UCSD-AML1 (cell line): Measurements from ENCODE around the gene VWA8.
"Not testable (repeated sequence)": the region's sequence is repeated elsewhere in the genome, so short reads cannot be mapped to it uniquely, and the experiment has no call there.

Experiments used
- DNase-seq: peaks from one replicate; lab custom pipeline; 2025; ENCODE audit not compliant: unreplicated experiment; lab: John Stamatoyannopoulos, UW

VWA8 gene

DNA sequence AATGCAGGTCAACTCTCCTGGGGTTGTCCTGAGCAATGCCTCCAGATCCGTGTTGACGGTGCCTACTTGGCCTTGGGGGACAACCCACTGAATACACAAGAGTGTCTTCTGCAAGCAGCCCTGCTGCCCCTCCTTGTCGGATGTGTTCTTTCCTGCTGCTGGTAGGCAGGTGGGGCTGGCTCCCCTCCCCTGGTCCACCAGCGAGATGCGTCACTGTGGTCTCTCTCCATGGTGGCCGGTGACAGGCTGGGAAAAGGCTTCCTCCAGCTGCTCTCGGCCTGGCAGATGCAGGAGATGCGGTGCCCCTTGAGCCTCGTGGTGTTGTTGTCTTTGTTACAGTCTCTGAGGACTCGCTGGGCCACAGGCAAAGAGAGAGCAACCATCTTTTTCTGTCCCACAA lies 418.6 kb downstream of the VWA8 start:
- no peak for DNase-seq

DNA sequence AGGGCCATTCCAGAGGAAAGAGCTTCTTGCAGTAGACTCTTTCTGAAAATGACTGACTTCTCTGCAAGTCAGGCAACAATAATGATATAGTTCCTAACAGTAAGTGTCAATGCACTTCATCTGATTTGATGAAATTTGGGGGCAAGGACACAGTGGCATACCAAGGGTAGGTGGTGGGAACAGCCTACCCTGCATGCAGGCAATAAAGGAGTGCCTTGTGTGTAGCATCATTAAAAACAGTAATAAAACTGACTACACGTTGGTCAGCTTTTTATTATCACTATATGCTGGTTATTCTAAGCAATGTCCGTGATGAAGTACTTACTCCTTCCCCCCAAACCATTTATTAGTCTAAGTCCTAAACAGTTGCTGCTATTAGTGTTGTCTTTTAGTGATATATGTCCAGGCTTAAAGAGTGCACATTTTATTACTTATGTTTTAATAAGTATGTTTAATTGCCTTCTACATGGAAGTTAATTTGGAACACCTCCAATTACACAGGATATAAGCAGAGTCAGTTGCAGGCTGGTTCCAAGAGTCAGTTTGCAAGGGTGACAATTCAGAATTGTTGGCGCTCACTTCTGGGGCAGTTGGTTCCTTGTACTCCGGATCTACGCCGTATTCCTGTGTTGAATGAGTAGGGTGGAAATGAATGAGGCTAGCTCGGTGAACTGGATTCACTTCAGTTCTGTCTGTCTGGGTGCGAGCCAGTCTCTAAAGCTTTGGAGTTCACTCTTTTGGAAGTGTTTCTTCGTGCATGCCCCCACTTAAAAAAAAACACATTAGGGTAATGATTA lies 419.6 kb downstream of the VWA8 start:
- no peak for DNase-seq

DNA sequence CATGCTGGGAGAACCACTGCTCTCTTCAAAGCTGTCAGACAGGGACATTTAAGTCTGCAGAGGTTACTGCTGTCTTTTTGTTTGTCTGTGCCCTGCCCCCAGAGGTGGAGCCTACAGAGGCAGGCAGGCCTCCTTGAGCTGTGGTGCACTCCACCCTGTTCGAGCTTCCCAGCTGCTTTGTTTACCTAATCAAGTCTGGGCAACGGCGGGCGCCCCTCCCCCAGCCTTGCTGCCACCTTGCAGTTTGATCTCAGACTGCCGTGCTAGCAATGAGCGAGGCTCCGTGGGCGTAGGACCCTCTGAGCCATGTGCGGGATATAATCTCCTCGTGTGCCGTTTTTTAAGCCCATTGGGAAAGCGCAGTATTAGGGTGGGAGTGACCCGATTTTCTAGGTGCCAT lies 420.7 kb downstream of the VWA8 start:
- not testable (repeated sequence) for DNase-seq

DNA sequence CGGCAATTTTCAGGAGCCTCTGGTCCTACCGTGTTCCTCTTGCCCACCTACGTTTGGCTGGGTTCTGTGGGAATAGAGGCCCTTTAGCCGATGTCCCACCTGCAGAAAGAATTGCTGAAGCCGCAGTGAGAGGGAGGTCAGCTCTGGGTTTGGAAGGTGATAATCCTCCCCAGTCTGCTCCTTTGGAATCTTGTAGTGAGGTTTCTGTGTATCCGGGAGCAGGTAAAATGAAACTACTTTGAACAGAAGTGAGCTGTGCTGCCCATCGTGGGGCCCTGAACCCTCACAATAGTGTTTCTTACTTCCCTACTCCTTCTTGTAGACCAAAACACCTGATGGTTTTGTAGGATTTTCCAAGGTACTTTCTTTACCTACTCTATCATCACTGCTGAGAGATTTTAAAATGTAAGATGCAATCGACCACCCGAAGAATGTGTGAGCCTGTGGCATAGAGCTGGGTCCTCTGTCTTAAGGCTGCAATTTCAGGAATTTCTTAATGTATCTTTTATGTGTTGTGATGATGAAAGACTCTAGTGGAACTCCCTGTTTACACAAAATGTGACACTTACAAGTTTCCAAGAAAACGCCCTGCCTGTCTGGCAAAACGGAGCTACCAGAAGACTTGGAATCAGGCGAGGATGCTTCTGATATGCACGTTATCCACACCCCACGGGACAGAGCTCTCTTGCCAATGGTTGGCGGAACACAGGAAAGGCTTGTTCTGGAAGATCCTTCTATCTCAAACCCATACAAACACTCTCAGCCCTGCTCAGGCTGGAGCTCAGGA lies 427.4 kb downstream of the VWA8 start:
- no peak for DNase-seq

DNA sequence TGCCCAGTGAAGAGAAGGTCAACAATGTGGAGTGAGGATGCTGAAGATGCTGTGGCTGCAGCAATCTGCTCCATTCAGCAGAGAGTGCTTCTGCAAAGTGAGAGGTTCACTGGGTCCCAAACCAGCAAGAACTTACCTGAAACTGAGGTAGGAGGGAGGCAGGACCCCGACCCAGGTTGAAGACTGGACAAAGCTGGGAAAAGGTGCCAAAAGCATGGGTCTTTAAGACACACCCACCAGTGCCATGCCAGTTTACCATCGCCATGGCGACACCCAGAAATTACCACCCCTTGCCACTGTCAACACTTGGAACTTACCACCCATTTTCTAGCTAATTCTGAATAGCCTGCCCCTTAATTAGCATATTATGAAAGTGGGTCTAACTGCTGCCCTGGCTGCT lies 432.9 kb downstream of the VWA8 start:
- no peak for DNase-seq

DNA sequence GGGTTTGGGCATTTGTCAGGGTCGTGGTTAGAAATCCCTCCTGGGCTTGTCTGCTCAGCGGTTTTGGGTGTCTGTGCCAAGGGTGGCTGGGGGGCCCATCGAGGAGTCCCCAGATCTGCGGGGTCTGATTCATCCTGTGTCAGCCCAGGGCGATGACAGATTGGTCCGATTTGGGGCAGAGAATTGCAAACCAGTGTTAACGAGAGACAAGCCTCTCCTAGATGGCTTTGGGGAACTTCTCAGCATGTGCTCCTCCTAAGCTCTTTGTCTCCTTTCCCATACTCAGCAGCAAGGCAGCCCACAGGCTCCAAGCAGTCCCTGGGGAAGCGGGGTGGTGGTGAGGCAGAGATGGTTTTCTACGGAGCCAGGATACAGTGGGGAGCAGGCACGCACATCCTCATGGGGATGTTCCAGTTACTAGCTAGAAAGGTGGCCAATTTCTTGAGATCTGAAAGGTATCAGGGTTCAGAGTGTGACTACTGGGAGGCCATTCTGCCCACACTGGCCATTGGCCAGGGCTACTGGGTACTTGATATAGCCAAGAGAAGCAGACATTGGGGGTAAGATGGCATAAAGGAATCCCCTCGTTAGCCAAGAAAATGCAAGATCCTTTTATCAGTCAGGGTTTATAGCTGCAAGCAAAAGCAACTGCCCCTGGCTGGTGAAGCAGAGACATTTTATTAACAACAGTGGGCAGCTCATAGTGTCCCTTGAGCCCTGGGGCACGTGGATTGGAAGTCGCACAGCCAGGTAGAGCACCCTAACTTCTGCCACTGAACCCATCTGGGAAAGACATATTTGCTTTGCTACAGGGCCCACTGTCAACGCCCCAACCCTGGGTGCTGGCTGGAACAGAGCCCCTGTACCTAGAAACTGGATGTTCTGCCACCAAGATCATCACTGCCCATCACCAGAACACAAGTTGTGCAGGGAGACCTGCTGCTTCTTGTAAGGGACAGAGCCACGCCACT lies 440.0 kb downstream of the VWA8 start:
- no peak for DNase-seq

DNA sequence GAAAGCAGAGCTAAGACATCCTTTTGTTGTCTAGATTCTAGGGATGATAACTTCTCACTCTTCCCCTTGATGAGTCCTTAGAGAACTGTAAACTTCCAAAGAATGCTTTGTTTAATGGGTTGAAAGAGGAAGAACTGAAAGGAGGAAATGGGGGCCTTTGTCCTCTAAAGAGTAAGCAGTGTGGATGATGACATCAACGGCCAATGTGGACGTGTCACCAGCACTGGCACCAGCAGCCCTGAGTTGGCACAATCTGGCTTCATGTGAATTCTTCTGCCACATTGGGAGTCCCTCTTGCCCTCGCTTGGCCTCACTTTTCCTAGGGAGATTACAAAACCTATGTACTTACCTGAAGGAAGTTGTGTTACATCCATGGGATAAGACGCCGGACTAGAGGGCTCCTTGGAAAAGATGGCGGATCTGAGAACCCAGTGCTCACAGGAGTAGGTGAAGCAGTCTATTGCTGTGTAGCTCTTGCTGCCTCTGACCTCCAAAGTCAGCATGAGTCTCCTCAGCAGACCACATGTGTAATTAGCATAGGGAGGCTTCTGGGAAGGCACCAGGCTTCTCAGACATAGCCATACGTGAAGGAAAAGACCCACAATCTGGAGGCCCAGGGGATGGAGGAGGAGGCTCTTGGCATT lies 440.8 kb downstream of the VWA8 start:
- no peak for DNase-seq
